H1 (cell line): ENCODE data around the gene TBC1D24.

ENCODE experiments used
- SIN3A ChIP-seq, 2 experiments: IDR thresholded peaks in 1 of 2; conservative IDR thresholded peaks in 1 of 2; 2 replicates each; pipeline ENCODE4 v1.6.1; 2011 to 2012; ENCODE audit warnings: low read length in 2 of 2, improper control_type of control experiment in 1 of 2, low read depth in 1 of 2, mild to moderate bottlenecking in 1 of 2
- TAF1 ChIP-seq: IDR thresholded peaks from 2 replicates; pipeline ENCODE4 v1.6.1; 2011; ENCODE audit warnings: mild to moderate bottlenecking, low read depth, low read length

- 0 out of 4 replicates have a peak, but pooled peaks of 1 of the 2 experiments have one; percentile 50 for TF ChIP-seq SIN3A (conservative IDR thresholded peaks at IDR 0.05 in 1 of 2, IDR thresholded peaks at IDR 0.05 in 1 of 2; ENCODE audit: low read depth in 1 of 2, low read length in 2 of 2)
- peak; percentile 62; the same call in 1 of the 2 replicates for TF ChIP-seq TAF1
Measured at GRCh38 chr16:2531696-2532493, 57.0 kb downstream of the TBC1D24 start.
